ENCODE data around the gene GABPA.

Gene GABPA

GRCh38 chr21:25742900-25743299, 8.1 kb downstream of the GABPA start:
- Histone ChIP-seq H3K79me2 (ENCODE audit: insufficient read depth, low read length) (peaks cover 48% of the 10 kb centered on the region), H3K27me3 (ENCODE audit: insufficient read depth, low read length, poor library complexity) (no peaks in the 10 kb centered on the region), H3K27ac (ENCODE audit: low read length) (no peak overlapping the region), H3K4me2 (ENCODE audit: insufficient read depth, low read length) (no peak overlapping the region), H3K36me3 (ENCODE audit: insufficient read depth, low read length) (peaks cover 38% of the 10 kb centered on the region), H4K20me1 (ENCODE audit: insufficient read depth, low read length) (no peaks in the 10 kb centered on the region), H2AFZ (ENCODE audit: low read depth, low read length) (no peak overlapping the region), H3K4me3 (ENCODE audit: low read depth in 1 of 2, low read length in 2 of 2) (no peak overlapping the region), H3K9me3 (ENCODE audit: insufficient read depth, low read length, severe bottlenecking) (no peaks in the 10 kb centered on the region), H3K9ac (ENCODE audit: low read depth, low read length) (no peak overlapping the region), H3K4me1 (ENCODE audit: insufficient read depth, low read length) (peaks cover 3% of the 10 kb centered on the region; the same call in 1 of the 2 replicates)
- no peak for TF ChIP-seq CTCF (IDR thresholded peaks at IDR 0.05; ENCODE audit: borderline replicate concordance, extremely low read depth, low read length, poor library complexity, severe bottlenecking)
- no peak for TF ChIP-seq EZH2 (IDR thresholded peaks at IDR 0.05; ENCODE audit: borderline replicate concordance, low read depth, low read length, severe bottlenecking)
- DNase-seq (no peak), ATAC-seq (ENCODE audit: insufficient read depth, low read depth) (no peak)

- Histone ChIP-seq H3K9ac (ENCODE audit: low read depth, low read length) (no peak overlapping the region), H3K9me3 (ENCODE audit: insufficient read depth, low read length, severe bottlenecking) (no peaks in the 10 kb centered on the region), H3K4me2 (ENCODE audit: insufficient read depth, low read length) (no peak overlapping the region), H3K4me1 (ENCODE audit: insufficient read depth, low read length) (no peaks in the 10 kb centered on the region), H3K4me3 (ENCODE audit: low read depth in 1 of 2, low read length in 2 of 2) (no peak overlapping the region), H3K27ac (ENCODE audit: low read length) (no peak overlapping the region), H3K27me3 (ENCODE audit: insufficient read depth, low read length, poor library complexity) (no peaks in the 10 kb centered on the region), H4K20me1 (ENCODE audit: insufficient read depth, low read length) (no peaks in the 10 kb centered on the region), H3K79me2 (ENCODE audit: insufficient read depth, low read length) (peaks cover 29% of the 10 kb centered on the region), H3K36me3 (ENCODE audit: insufficient read depth, low read length) (peaks cover 58% of the 10 kb centered on the region), H2AFZ (ENCODE audit: low read depth, low read length) (no peak overlapping the region)
- DNase-seq (no peak), ATAC-seq (ENCODE audit: insufficient read depth, low read depth) (no peak)
- TF ChIP-seq CTCF (IDR thresholded peaks at IDR 0.05; ENCODE audit: borderline replicate concordance, extremely low read depth, low read length, poor library complexity, severe bottlenecking) (no peak), EZH2 (IDR thresholded peaks at IDR 0.05; ENCODE audit: borderline replicate concordance, low read depth, low read length, severe bottlenecking) (no peak)
These were observed 10.1 kb downstream of the GABPA start for GRCh38 chr21:25744854-25745253.

GRCh38 chr21:25750085-25750484, 15.3 kb downstream of the GABPA start:
- no peaks in the 10 kb centered on the region for H3K79me2 ChIP-seq (ENCODE audit: insufficient read depth, low read length)
- no peaks in the 10 kb centered on the region for H4K20me1 ChIP-seq (ENCODE audit: insufficient read depth, low read length)
- H3K4me1 ChIP-seq (ENCODE audit: insufficient read depth, low read length) = no peaks in the 10 kb centered on the region
- H3K36me3 ChIP-seq (ENCODE audit: insufficient read depth, low read length) = peaks cover 73% of the 10 kb centered on the region
- peak; percentile 73 for ATAC-seq (ENCODE audit: insufficient read depth, low read depth)
- no peaks in the 10 kb centered on the region for H3K9me3 ChIP-seq (ENCODE audit: insufficient read depth, low read length, severe bottlenecking)
- peak; percentile 21 for DNase-seq
- H3K4me2 ChIP-seq (ENCODE audit: insufficient read depth, low read length) = no peak overlapping the region
- no peak overlapping the region for H3K27ac ChIP-seq (ENCODE audit: low read length)
- TF ChIP-seq EZH2 (IDR thresholded peaks at IDR 0.05; ENCODE audit: borderline replicate concordance, low read depth, low read length, severe bottlenecking) (no peak), CTCF (IDR thresholded peaks at IDR 0.05; ENCODE audit: borderline replicate concordance, extremely low read depth, low read length, poor library complexity, severe bottlenecking) (no peak)
- H2AFZ ChIP-seq (ENCODE audit: low read depth, low read length) = no peak overlapping the region
- no peak overlapping the region for H3K4me3 ChIP-seq (ENCODE audit: low read depth in 1 of 2, low read length in 2 of 2)
- no peak overlapping the region for H3K9ac ChIP-seq (ENCODE audit: low read depth, low read length)
- no peaks in the 10 kb centered on the region for H3K27me3 ChIP-seq (ENCODE audit: insufficient read depth, low read length, poor library complexity)

- no peak for DNase-seq
- peaks cover 64% of the 10 kb centered on the region for H3K36me3 ChIP-seq (ENCODE audit: insufficient read depth, low read length)
- TF ChIP-seq CTCF (IDR thresholded peaks at IDR 0.05; ENCODE audit: borderline replicate concordance, extremely low read depth, low read length, poor library complexity, severe bottlenecking) = no peak
- TF ChIP-seq EZH2 (IDR thresholded peaks at IDR 0.05; ENCODE audit: borderline replicate concordance, low read depth, low read length, severe bottlenecking) = no peak
These were observed 17.6 kb downstream of the GABPA start for GRCh38 chr21:25752416-25752815.

More at GRCh38 chr21:25752416-25752815, 17.6 kb downstream of the GABPA start:
- no peak for ATAC-seq (ENCODE audit: insufficient read depth, low read depth)
- no peaks in the 10 kb centered on the region for H3K4me1 ChIP-seq (ENCODE audit: insufficient read depth, low read length)
- no peaks in the 10 kb centered on the region for H3K27me3 ChIP-seq (ENCODE audit: insufficient read depth, low read length, poor library complexity)
- no peaks in the 10 kb centered on the region for H4K20me1 ChIP-seq (ENCODE audit: insufficient read depth, low read length)
- no peaks in the 10 kb centered on the region for H3K79me2 ChIP-seq (ENCODE audit: insufficient read depth, low read length)
- no peaks in the 10 kb centered on the region for H3K9me3 ChIP-seq (ENCODE audit: insufficient read depth, low read length, severe bottlenecking)
- no peak overlapping the region for H3K9ac ChIP-seq (ENCODE audit: low read depth, low read length)
- H2AFZ ChIP-seq (ENCODE audit: low read depth, low read length) = no peak overlapping the region
- no peak overlapping the region for H3K4me2 ChIP-seq (ENCODE audit: insufficient read depth, low read length)
- H3K4me3 ChIP-seq (ENCODE audit: low read depth in 1 of 2, low read length in 2 of 2) = no peak overlapping the region
- H3K27ac ChIP-seq (ENCODE audit: low read length) = no peak overlapping the region

Measured in DND-41 (cell line).